Measurements from ENCODE around the gene RALGDS.

DNA sequence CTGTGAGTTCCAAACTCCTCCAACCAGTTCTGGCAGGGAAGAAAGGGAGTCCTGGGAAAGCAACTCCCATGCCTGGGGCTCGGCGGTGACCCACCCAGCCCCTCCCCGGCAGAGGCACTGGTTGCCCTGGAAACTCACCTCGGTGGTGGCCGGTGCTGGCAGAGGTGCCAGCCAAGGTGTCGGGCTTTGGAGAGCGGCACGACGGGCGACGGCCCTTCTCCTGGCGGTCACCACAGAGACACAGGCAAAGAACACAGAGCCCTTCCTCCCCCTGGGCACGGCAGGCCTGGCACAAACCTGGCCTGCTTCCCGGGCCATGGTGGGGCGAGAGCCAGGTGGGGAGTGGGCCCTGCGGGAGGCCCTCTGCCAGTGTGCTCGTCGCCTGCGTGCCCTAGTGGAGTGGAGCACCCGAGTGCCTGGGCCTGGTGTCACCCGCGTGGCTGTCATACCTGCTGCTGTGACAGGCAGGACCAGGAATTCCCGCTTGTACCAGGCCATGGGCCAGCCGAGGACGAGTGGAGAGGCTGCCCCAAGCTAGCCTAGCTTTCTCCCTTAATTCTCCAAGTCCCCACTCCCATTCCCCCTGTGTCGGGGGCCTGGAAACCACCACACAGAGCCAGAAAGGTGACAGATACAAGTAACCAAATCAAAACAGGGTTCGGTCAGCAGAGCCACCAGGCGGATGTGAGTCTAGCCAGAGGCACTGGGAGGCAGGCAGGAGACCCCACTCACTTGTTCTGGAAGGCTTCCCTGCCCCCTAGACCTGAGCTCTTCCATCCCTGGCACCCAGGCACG, 8.2 kb upstream of the RALGDS start:
- TF ChIP-seq NFYB (IDR thresholded peaks at IDR 0.05; ENCODE audit: extremely low read depth, insufficient read length) (no peak), CHD1 (IDR thresholded peaks at IDR 0.05; ENCODE audit: low read length) (no peak), POLR2A (conservative IDR thresholded peaks at IDR 0.05) (no peak), KLF16 (IDR thresholded peaks at IDR 0.05) (no peak), JUNB (CRISPR knock-in tag; conservative IDR thresholded peaks at IDR 0.05) (no peak), ZNF253 (CRISPR knock-in tag; conservative IDR thresholded peaks at IDR 0.05) (no peak)
- TF ChIP-seq, protein P1, sequence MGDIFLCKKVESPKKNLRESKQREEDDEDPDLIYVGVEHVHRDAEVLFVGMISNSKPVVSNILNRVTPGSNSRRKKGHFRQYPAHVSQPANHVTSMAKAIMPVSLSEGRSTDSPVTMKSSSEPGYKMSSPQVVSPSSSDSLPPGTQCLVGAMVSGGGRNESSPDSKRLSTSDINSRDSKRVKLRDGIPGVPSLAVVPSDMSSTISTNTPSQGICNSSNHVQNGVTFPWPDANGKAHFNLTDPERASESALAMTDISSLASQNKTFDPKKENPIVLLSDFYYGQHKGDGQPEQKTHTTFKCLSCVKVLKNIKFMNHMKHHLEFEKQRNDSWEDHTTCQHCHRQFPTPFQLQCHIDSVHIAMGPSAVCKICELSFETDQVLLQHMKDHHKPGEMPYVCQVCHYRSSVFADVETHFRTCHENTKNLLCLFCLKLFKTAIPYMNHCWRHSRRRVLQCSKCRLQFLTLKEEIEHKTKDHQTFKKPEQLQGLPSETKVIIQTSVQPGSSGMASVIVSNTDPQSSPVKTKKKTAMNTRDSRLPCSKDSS (IDR thresholded peaks at IDR 0.05; ENCODE audit: low read depth, partially characterized antibody), result no peak
- TF ChIP-seq, protein P2, sequence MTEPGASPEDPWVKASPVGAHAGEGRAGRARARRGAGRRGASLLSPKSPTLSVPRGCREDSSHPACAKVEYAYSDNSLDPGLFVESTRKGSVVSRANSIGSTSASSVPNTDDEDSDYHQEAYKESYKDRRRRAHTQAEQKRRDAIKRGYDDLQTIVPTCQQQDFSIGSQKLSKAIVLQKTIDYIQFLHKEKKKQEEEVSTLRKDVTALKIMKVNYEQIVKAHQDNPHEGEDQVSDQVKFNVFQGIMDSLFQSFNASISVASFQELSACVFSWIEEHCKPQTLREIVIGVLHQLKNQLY (CRISPR knock-in tag; conservative IDR thresholded peaks at IDR 0.05), result no peak
